HepG2 (cell line): ENCODE measurements around the gene NBEA. TPM values are rescaled to one million over a fixed set of nuclear protein-coding genes. Genes with fewer than 3 reads are reported as not detected.

Experiments
- ATAC-seq: fragments of 200-7000 bp; cut with Tn5 transposase; 3 replicates; pipeline ENCODE4 v1.9.1; 2020; ENCODE audit warnings: mild to moderate bottlenecking, moderate library complexity
- BruUV-seq: library from RNA; stranded (reverse); fragments of 400-500 nt; replicated peaks from 2 replicates; lab custom pipeline; 2021; lab: Mats Ljungman, UMichigan
- CTCF ChIA-PET: fragments of 300-600 bp; formaldehyde crosslinking; extraction: SDS; loops from one replicate; lab custom pipeline; 2021; ENCODE audit warnings: low total read pairs, inconsistent platforms, low intra/inter-chr PET ratio; lab: Yijun Ruan, JAX
- POLR2A ChIA-PET: fragments of 350-600 bp; sonication (Branson Sonifier 250); formaldehyde crosslinking; loops from one replicate; lab custom pipeline; 2020; ENCODE audit warnings: antibody characterized with exemption, inconsistent platforms; lab: Yijun Ruan, JAX
- DNase-seq: peaks from one replicate; pipeline ENCODE4 v3.0.0-alpha.2; 2015; ENCODE audit warnings: low spot score
- FAIRE-seq: peaks from 3 replicates; lab custom pipeline; 2011; peaks lifted over from hg19 to GRCh38; lab: Jason Lieb, UNC
- H2AFZ ChIP-seq: one replicate; pipeline ENCODE4 v1.6.1; 2011; ENCODE audit warnings: low read length, inconsistent platforms
- H3K27ac ChIP-seq: fragments of 300-600 bp; 3 replicates; pipeline ENCODE4 v1.8.0; 2011; ENCODE audit warnings: mixed run types, mild to moderate bottlenecking, mixed read lengths, low read length, inconsistent platforms; ENCODE audit not compliant: insufficient read depth; ENCODE audit errors: extremely low read length
- H3K27me3 ChIP-seq, 2 experiments: fragments of 200-600 bp in 1 of 2; 2 replicates in 1 of 2; 3 replicates in 1 of 2; pipeline versions ENCODE4 v1.6.0 to v1.8.0; 2011; ENCODE audit warnings: low read length in 2 of 2, mild to moderate bottlenecking in 2 of 2, moderate library complexity in 2 of 2, inconsistent platforms in 1 of 2; ENCODE audit not compliant: insufficient read depth in 2 of 2, control insufficient read depth in 1 of 2
- H3K36me3 ChIP-seq, 2 experiments: fragments of 200-600 bp in 1 of 2; replicated peaks in 1 of 2; 2 replicates in 1 of 2; 3 replicates in 1 of 2; pipeline versions ENCODE4 v1.5.1 to v1.8.0; 2011; ENCODE audit warnings: low read length in 2 of 2, inconsistent platforms in 1 of 2; ENCODE audit not compliant: insufficient read depth in 2 of 2, control insufficient read depth in 1 of 2
- H3K4me1 ChIP-seq: 2 replicates; pipeline ENCODE4 v1.5.1; 2012; ENCODE audit warnings: low read length, inconsistent platforms; ENCODE audit not compliant: insufficient read depth
- H3K4me2 ChIP-seq: 2 replicates; pipeline ENCODE4 v1.6.0; 2011; ENCODE audit warnings: low read depth, low read length, inconsistent platforms
- H3K4me3 ChIP-seq, 3 experiments: fragments of 200-600 bp in 1 of 3; sonication (generic), shearing (Covaris generic) in 1 of 3; replicated peaks in 1 of 3; 2 replicates each; pipeline ENCODE4 v1.5.1; 2011 to 2016; ENCODE audit warnings: low read length in 3 of 3, inconsistent platforms in 2 of 3, low read depth in 2 of 3, mild to moderate bottlenecking in 2 of 3, control low read depth in 1 of 3, mixed read lengths in 1 of 3; ENCODE audit not compliant: insufficient read depth in 1 of 3
- H3K79me2 ChIP-seq: one replicate; pipeline ENCODE4 v1.6.1; 2011; ENCODE audit warnings: low read length, inconsistent platforms; ENCODE audit not compliant: insufficient read depth
- H3K9ac ChIP-seq: 2 replicates; pipeline ENCODE4 v1.6.0; 2011; ENCODE audit warnings: mild to moderate bottlenecking, low read depth, low read length, inconsistent platforms; ENCODE audit not compliant: insufficient read depth
- H3K9me3 ChIP-seq: 2 replicates; pipeline ENCODE4 v1.5.1; 2012; ENCODE audit warnings: mild to moderate bottlenecking, low read length
- H4K20me1 ChIP-seq: 2 replicates; pipeline ENCODE4 v1.6.0; 2011; ENCODE audit warnings: inconsistent platforms, mild to moderate bottlenecking, low read length, moderate library complexity; ENCODE audit not compliant: insufficient read depth
- DNMT1 ChIP-seq: sonication (generic); formaldehyde crosslinking; IDR thresholded peaks from 2 replicates; pipeline ENCODE4 v1.5.1; 2020; ENCODE audit warnings: mild to moderate bottlenecking, missing genetic modification reagents
- GZF1 ChIP-seq: sonication (generic); formaldehyde crosslinking; IDR thresholded peaks from 2 replicates; pipeline ENCODE4 v1.5.1; 2020; ENCODE audit warnings: mild to moderate bottlenecking, missing genetic modification reagents
- MAFF ChIP-seq: IDR thresholded peaks from 2 replicates; pipeline ENCODE4 v1.6.1; 2011; ENCODE audit warnings: low read depth, low read length, improper control_type of control experiment
- MAFK ChIP-seq, 2 experiments: IDR thresholded peaks in 1 of 2; conservative IDR thresholded peaks in 1 of 2; 2 replicates each; pipeline ENCODE4 v1.6.1; 2011; ENCODE audit warnings: improper control_type of control experiment in 2 of 2, low read length in 2 of 2
- MXI1 ChIP-seq: IDR thresholded peaks from 3 replicates; pipeline ENCODE4 v1.6.1; 2012; ENCODE audit warnings: low read depth, low read length, inconsistent platforms, borderline replicate concordance
- NR2C2 ChIP-seq: sonication (generic); formaldehyde crosslinking; IDR thresholded peaks from 2 replicates; pipeline ENCODE4 v1.4.0; 2020; ENCODE audit warnings: missing genetic modification reagents, mild to moderate bottlenecking, moderate library complexity, borderline replicate concordance
- RFX5 ChIP-seq: IDR thresholded peaks from 2 replicates; pipeline ENCODE4 v1.6.1; 2011; ENCODE audit warnings: low read depth, low read length, improper control_type of control experiment
- SMYD3 ChIP-seq: sonication (generic); formaldehyde crosslinking; IDR thresholded peaks from 2 replicates; pipeline ENCODE4 v1.8.1; 2023; ENCODE audit warnings: mild to moderate bottlenecking, missing genetic modification reagents
- SRF ChIP-seq: IDR thresholded peaks from 2 replicates; pipeline ENCODE4 v1.6.1; 2011; ENCODE audit warnings: mild to moderate bottlenecking, low read depth, low read length, moderate library complexity
- ZNF282 ChIP-seq: fragments of 450-650 bp; IDR thresholded peaks from 2 replicates; pipeline ENCODE4 v1.6.1; 2018; ENCODE audit not compliant: partially characterized antibody
- ZNF337 ChIP-seq: sonication (generic); formaldehyde crosslinking; IDR thresholded peaks from 2 replicates; pipeline ENCODE4 v1.5.1; 2020; ENCODE audit warnings: missing genetic modification reagents, low read depth, mild to moderate bottlenecking, borderline replicate concordance
- ZNF670 ChIP-seq: sonication (generic); formaldehyde crosslinking; IDR thresholded peaks from 2 replicates; pipeline ENCODE4 v1.8.0; 2022; ENCODE audit warnings: mild to moderate bottlenecking, missing genetic modification reagents, borderline replicate concordance
- ZNF761 ChIP-seq: sonication (generic); formaldehyde crosslinking; conservative IDR thresholded peaks from 2 replicates; pipeline ENCODE4 v1.4.0; 2020; ENCODE audit warnings: mild to moderate bottlenecking, missing genetic modification reagents
- ZNF782 ChIP-seq: sonication (generic); formaldehyde crosslinking; IDR thresholded peaks from 2 replicates; pipeline ENCODE4 v1.4.0; 2020; ENCODE audit warnings: missing genetic modification reagents, mild to moderate bottlenecking, borderline replicate concordance
- ZNF841 ChIP-seq: sonication (generic); formaldehyde crosslinking; IDR thresholded peaks from 2 replicates; pipeline ENCODE4 v1.8.1; 2023; ENCODE audit warnings: missing genetic modification reagents, borderline replicate concordance
- WGBS: methylation state at CpG from one replicate; pipeline ENCODE4 v1.1.6; 2017; ENCODE audit warnings: low lambda C conversion rate; 5-methylcytosine and 5-hydroxymethylcytosine counted together
- in situ Hi-C: cut with HindIII; loops from 2 replicates; pipeline ENCODE4 v1.10.0; 2017; ENCODE audit warnings: low pct_unique_long_range_greater_than_20kb; ENCODE audit not compliant: extremely low pct_ligation_motif_present
- intact Hi-C: fragments of 100-400 bp; cut with micrococcal nuclease; formaldehyde crosslinking; loops from one replicate; pipeline ENCODE4 v1.10.0; 2022; ENCODE audit not compliant: unreplicated experiment
- polyA plus RNA-seq, 8 experiments: library from polyadenylated mRNA; depleted of rRNA in 3 of 8; stranded (reverse) in 7 of 8; unstranded in 1 of 8; fragments of >200 nt; fragmentation: Illumina TruSeq in 4 of 8; extraction: Trizol in 4 of 8; gene quantifications; 2 replicates each; pipeline versions ENCODE4 v1.2.1 to v1.2.3, GENCODE V29; 2011 to 2016; ENCODE audit warnings: low read depth in 4 of 8, missing spikeins in 1 of 8, mixed read lengths in 1 of 8; ENCODE audit not compliant: insufficient read depth in 1 of 8
- total RNA-seq, 5 experiments: library from RNA; depleted of rRNA; stranded (reverse); fragments of >200 nt; fragmentation: Illumina TruSeq; extraction: Trizol; gene quantifications; 2 replicates each; pipeline ENCODE4 v1.2.3, GENCODE V29; 2016; ENCODE audit warnings: low read depth in 1 of 5
- TF ChIP-seq, protein P1 (sequence below): sonication (generic); formaldehyde crosslinking; IDR thresholded peaks from 2 replicates; pipeline ENCODE4 v1.5.1; 2020; ENCODE audit warnings: missing genetic modification reagents, mild to moderate bottlenecking, borderline replicate concordance
- TF ChIP-seq, protein P2 (sequence below): sonication (generic); formaldehyde crosslinking; conservative IDR thresholded peaks from 2 replicates; pipeline ENCODE4 v1.4.0; 2020; ENCODE audit warnings: missing genetic modification reagents

Gene NBEA
- total and polyA plus RNA-seq, 2 of the 13 experiments (the other 11 are each of a cell fraction or from before 2014, with no cell fraction given) = 2.7 to 2.8 TPM

DNA sequence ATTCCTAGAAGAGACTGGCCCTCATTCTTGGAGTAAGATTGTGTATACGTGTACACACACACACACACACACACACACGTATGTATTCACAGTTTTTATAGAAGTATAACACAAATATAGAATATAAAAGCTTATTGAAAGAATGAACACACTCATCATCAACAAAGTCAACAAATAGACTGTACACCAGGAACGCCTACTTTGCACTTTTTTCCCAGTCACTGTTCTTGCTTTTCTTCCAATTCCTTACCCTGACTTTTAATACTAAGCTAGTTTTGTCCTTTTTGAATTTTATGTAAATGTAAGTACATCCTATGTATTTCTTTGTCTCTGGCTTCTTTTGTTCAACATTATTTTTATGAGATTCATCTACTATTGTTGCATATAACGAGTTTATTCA, 269.9 kb downstream of the NBEA start:
- Histone ChIP-seq H3K4me1 (no peaks in the 10 kb centered on the region), H3K9ac (no peak overlapping the region), H3K27me3 (no peaks in the 10 kb centered on the region), H3K27ac (no peak overlapping the region), H3K4me3 (no peak overlapping the region)
- no peak for DNase-seq
- in situ Hi-C loops = loop anchor here (25.0 kb wide), 1 partner anchor 500 kb away; no protein-coding TSS in a partner anchor
- ChIA-PET CTCF (no interaction called here), POLR2A (no interaction called here)
- BruUV-seq = no TSS peak
- peak; percentile 73 for TF ChIP-seq MAFF
- TF ChIP-seq MXI1 = no peak
- no peak for TF ChIP-seq ZNF337 (CRISPR knock-in tag)
- TF ChIP-seq SRF = no peak
- peak; percentile 64 to 81; a peak in 3 of 4 replicates for TF ChIP-seq MAFK (conservative IDR thresholded peaks at IDR 0.05 in 1 of 2, IDR thresholded peaks at IDR 0.05 in 1 of 2; ENCODE audit: low read length in 2 of 2)
- TF ChIP-seq, all 625 proteins: peak for 2
- intact Hi-C loops = loop anchor here (2.0 kb wide), 2 partner anchors 419 to 509 kb away; no protein-coding TSS in a partner anchor
- ATAC-seq (no peak), FAIRE-seq (no peak)
- no peaks in the 10 kb centered on the region for H3K9me3 ChIP-seq
- WGBS = 91% methylated on average over 4 of the region's 4 CpGs
- H4K20me1 ChIP-seq = no peaks in the 10 kb centered on the region
- H3K36me3 ChIP-seq = no peaks in the 10 kb centered on the region
- no peak overlapping the region for H3K4me2 ChIP-seq
- H3K79me2 ChIP-seq = no peaks in the 10 kb centered on the region
- H2AFZ ChIP-seq = no peak overlapping the region

GRCh38 chr13:35213911-35214310, 271.8 kb downstream of the NBEA start:
- Histone ChIP-seq H3K9me3 (no peaks in the 10 kb centered on the region), H4K20me1 (no peaks in the 10 kb centered on the region), H3K9ac (no peak overlapping the region), H3K4me1 (no peaks in the 10 kb centered on the region), H2AFZ (no peak overlapping the region), H3K4me2 (no peak overlapping the region), H3K27ac (no peak overlapping the region), H3K4me3 (no peak overlapping the region), H3K36me3 (no peaks in the 10 kb centered on the region), H3K79me2 (no peaks in the 10 kb centered on the region), H3K27me3 (no peaks in the 10 kb centered on the region)
- no peak for ATAC-seq
- no peak for DNase-seq
- FAIRE-seq = no peak
- BruUV-seq = no TSS peak
- in situ Hi-C loops (loop anchor here (25.0 kb wide), 1 partner anchor 498 kb away; no protein-coding TSS in a partner anchor), intact Hi-C loops (no loop called here)
- 45% methylated on average over 3 of the region's 3 CpGs for WGBS
- ChIA-PET CTCF (no interaction called here), POLR2A (no interaction called here)
- TF ChIP-seq NR2C2 (CRISPR knock-in tag) (no peak), ZNF782 (CRISPR knock-in tag) (no peak), ZNF841 (CRISPR knock-in tag) (no peak), RFX5 (no peak), DNMT1 (CRISPR knock-in tag) (no peak), ZNF670 (no peak), ZNF761 (CRISPR knock-in tag) (no peak), SMYD3 (no peak), GZF1 (CRISPR knock-in tag) (no peak), ZNF282 (no peak)
- TF ChIP-seq, protein P1, sequence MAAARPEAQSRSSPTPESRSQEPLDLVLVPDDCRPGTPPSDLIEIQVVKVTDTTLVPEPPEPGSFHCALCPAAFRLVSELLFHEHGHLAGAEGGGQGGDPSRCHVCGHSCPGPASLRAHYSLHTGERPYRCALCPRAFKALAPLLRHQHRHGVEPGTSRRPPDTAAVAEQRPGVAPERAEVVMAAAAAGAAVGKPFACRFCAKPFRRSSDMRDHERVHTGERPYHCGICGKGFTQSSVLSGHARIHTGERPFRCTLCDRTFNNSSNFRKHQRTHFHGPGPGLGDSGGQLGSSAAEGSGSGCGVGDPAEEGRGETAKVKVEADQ = no peak
- TF ChIP-seq, protein P2, sequence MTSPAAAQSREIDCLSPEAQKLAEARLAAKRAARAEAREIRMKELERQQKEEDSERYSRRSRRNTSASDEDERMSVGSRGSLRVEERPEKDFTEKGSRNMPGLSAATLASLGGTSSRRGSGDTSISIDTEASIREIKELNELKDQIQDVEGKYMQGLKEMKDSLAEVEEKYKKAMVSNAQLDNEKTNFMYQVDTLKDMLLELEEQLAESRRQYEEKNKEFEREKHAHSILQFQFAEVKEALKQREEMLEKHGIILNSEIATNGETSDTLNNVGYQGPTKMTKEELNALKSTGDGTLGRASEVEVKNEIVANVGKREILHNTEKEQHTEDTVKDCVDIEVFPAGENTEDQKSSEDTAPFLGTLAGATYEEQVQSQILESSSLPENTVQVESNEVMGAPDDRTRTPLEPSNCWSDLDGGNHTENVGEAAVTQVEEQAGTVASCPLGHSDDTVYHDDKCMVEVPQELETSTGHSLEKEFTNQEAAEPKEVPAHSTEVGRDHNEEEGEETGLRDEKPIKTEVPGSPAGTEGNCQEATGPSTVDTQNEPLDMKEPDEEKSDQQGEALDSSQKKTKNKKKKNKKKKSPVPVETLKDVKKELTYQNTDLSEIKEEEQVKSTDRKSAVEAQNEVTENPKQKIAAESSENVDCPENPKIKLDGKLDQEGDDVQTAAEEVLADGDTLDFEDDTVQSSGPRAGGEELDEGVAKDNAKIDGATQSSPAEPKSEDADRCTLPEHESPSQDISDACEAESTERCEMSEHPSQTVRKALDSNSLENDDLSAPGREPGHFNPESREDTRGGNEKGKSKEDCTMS = no peak
